HepG2 (cell line): ENCODE measurements around the gene IRS1. TPM values are rescaled to one million over a fixed set of nuclear protein-coding genes. Genes with fewer than 3 reads are reported as not detected.

Experiments used
- ATAC-seq: fragments of 200-7000 bp; cut with Tn5 transposase; 3 replicates; pipeline ENCODE4 v1.9.1; 2020; ENCODE audit warnings: mild to moderate bottlenecking, moderate library complexity
- BruUV-seq: library from RNA; stranded (reverse); fragments of 400-500 nt; replicated peaks from 2 replicates; lab custom pipeline; 2021; lab: Mats Ljungman, UMichigan
- CTCF ChIA-PET: fragments of 300-600 bp; formaldehyde crosslinking; extraction: SDS; loops from one replicate; lab custom pipeline; 2021; ENCODE audit warnings: low total read pairs, inconsistent platforms, low intra/inter-chr PET ratio; lab: Yijun Ruan, JAX
- POLR2A ChIA-PET: fragments of 350-600 bp; sonication (Branson Sonifier 250); formaldehyde crosslinking; loops from one replicate; lab custom pipeline; 2020; ENCODE audit warnings: antibody characterized with exemption, inconsistent platforms; lab: Yijun Ruan, JAX
- DNase-seq: peaks from one replicate; pipeline ENCODE4 v3.0.0-alpha.2; 2015; ENCODE audit warnings: low spot score
- FAIRE-seq: peaks from 3 replicates; lab custom pipeline; 2011; peaks lifted over from hg19 to GRCh38; lab: Jason Lieb, UNC
- H2AFZ ChIP-seq: one replicate; pipeline ENCODE4 v1.6.1; 2011; ENCODE audit warnings: low read length, inconsistent platforms
- H3K27ac ChIP-seq: fragments of 300-600 bp; 3 replicates; pipeline ENCODE4 v1.8.0; 2011; ENCODE audit warnings: mixed run types, mild to moderate bottlenecking, mixed read lengths, low read length, inconsistent platforms; ENCODE audit not compliant: insufficient read depth; ENCODE audit errors: extremely low read length
- H3K27me3 ChIP-seq, 2 experiments: fragments of 200-600 bp in 1 of 2; 2 replicates in 1 of 2; 3 replicates in 1 of 2; pipeline versions ENCODE4 v1.6.0 to v1.8.0; 2011; ENCODE audit warnings: low read length in 2 of 2, mild to moderate bottlenecking in 2 of 2, moderate library complexity in 2 of 2, inconsistent platforms in 1 of 2; ENCODE audit not compliant: insufficient read depth in 2 of 2, control insufficient read depth in 1 of 2
- H3K36me3 ChIP-seq, 2 experiments: fragments of 200-600 bp in 1 of 2; replicated peaks in 1 of 2; 2 replicates in 1 of 2; 3 replicates in 1 of 2; pipeline versions ENCODE4 v1.5.1 to v1.8.0; 2011; ENCODE audit warnings: low read length in 2 of 2, inconsistent platforms in 1 of 2; ENCODE audit not compliant: insufficient read depth in 2 of 2, control insufficient read depth in 1 of 2
- H3K4me1 ChIP-seq: 2 replicates; pipeline ENCODE4 v1.5.1; 2012; ENCODE audit warnings: low read length, inconsistent platforms; ENCODE audit not compliant: insufficient read depth
- H3K4me2 ChIP-seq: 2 replicates; pipeline ENCODE4 v1.6.0; 2011; ENCODE audit warnings: low read depth, low read length, inconsistent platforms
- H3K4me3 ChIP-seq, 3 experiments: fragments of 200-600 bp in 1 of 3; sonication (generic), shearing (Covaris generic) in 1 of 3; replicated peaks in 1 of 3; 2 replicates each; pipeline ENCODE4 v1.5.1; 2011 to 2016; ENCODE audit warnings: low read length in 3 of 3, inconsistent platforms in 2 of 3, low read depth in 2 of 3, mild to moderate bottlenecking in 2 of 3, control low read depth in 1 of 3, mixed read lengths in 1 of 3; ENCODE audit not compliant: insufficient read depth in 1 of 3
- H3K79me2 ChIP-seq: one replicate; pipeline ENCODE4 v1.6.1; 2011; ENCODE audit warnings: low read length, inconsistent platforms; ENCODE audit not compliant: insufficient read depth
- H3K9ac ChIP-seq: 2 replicates; pipeline ENCODE4 v1.6.0; 2011; ENCODE audit warnings: mild to moderate bottlenecking, low read depth, low read length, inconsistent platforms; ENCODE audit not compliant: insufficient read depth
- H3K9me3 ChIP-seq: 2 replicates; pipeline ENCODE4 v1.5.1; 2012; ENCODE audit warnings: mild to moderate bottlenecking, low read length
- H4K20me1 ChIP-seq: 2 replicates; pipeline ENCODE4 v1.6.0; 2011; ENCODE audit warnings: inconsistent platforms, mild to moderate bottlenecking, low read length, moderate library complexity; ENCODE audit not compliant: insufficient read depth
- KLF15 ChIP-seq: sonication (generic); formaldehyde crosslinking; IDR thresholded peaks from 2 replicates; pipeline ENCODE4 v1.8.1; 2023; ENCODE audit warnings: borderline replicate concordance, mild to moderate bottlenecking, inconsistent platforms, missing genetic modification reagents, mixed read lengths
- MEIS2 ChIP-seq: sonication (generic); formaldehyde crosslinking; IDR thresholded peaks from 2 replicates; pipeline ENCODE4 v1.9.0; 2021; ENCODE audit warnings: mild to moderate bottlenecking, missing genetic modification reagents
- NKX3-1 ChIP-seq: sonication (generic); formaldehyde crosslinking; IDR thresholded peaks from 2 replicates; pipeline ENCODE4 v1.5.0; 2020; ENCODE audit warnings: missing genetic modification reagents
- RBM39 ChIP-seq: fragments of 200-400 bp; formaldehyde crosslinking; IDR thresholded peaks from one replicate; pipeline ENCODE4 v1.6.1; 2018; ENCODE audit warnings: antibody characterized with exemption, mild to moderate bottlenecking, low read depth, low read length; ENCODE audit not compliant: poor library complexity, severe bottlenecking
- ZBTB44 ChIP-seq: sonication (generic); formaldehyde crosslinking; IDR thresholded peaks from 2 replicates; pipeline ENCODE4 v1.4.0; 2020; ENCODE audit warnings: missing genetic modification reagents
- ZNF33B ChIP-seq: sonication (generic); formaldehyde crosslinking; IDR thresholded peaks from 2 replicates; pipeline ENCODE4 v1.5.1; 2020; ENCODE audit warnings: mild to moderate bottlenecking, missing genetic modification reagents
- WGBS: methylation state at CpG from one replicate; pipeline ENCODE4 v1.1.6; 2017; ENCODE audit warnings: low lambda C conversion rate; 5-methylcytosine and 5-hydroxymethylcytosine counted together
- in situ Hi-C: cut with HindIII; loops from 2 replicates; pipeline ENCODE4 v1.10.0; 2017; ENCODE audit warnings: low pct_unique_long_range_greater_than_20kb; ENCODE audit not compliant: extremely low pct_ligation_motif_present
- intact Hi-C: fragments of 100-400 bp; cut with micrococcal nuclease; formaldehyde crosslinking; loops from one replicate; pipeline ENCODE4 v1.10.0; 2022; ENCODE audit not compliant: unreplicated experiment
- polyA plus RNA-seq, 8 experiments: library from polyadenylated mRNA; depleted of rRNA in 3 of 8; stranded (reverse) in 7 of 8; unstranded in 1 of 8; fragments of >200 nt; fragmentation: Illumina TruSeq in 4 of 8; extraction: Trizol in 4 of 8; gene quantifications; 2 replicates each; pipeline versions ENCODE4 v1.2.1 to v1.2.3, GENCODE V29; 2011 to 2016; ENCODE audit warnings: low read depth in 4 of 8, missing spikeins in 1 of 8, mixed read lengths in 1 of 8; ENCODE audit not compliant: insufficient read depth in 1 of 8
- total RNA-seq, 5 experiments: library from RNA; depleted of rRNA; stranded (reverse); fragments of >200 nt; fragmentation: Illumina TruSeq; extraction: Trizol; gene quantifications; 2 replicates each; pipeline ENCODE4 v1.2.3, GENCODE V29; 2016; ENCODE audit warnings: low read depth in 1 of 5
- TF ChIP-seq, protein P1 (sequence below): sonication (generic); formaldehyde crosslinking; IDR thresholded peaks from 2 replicates; pipeline ENCODE4 v1.8.1; 2023; ENCODE audit warnings: mild to moderate bottlenecking, inconsistent platforms, moderate library complexity, missing genetic modification reagents, borderline replicate concordance

IRS1 gene
- total and polyA plus RNA-seq, 2 of the 13 experiments (the other 11 are each of a cell fraction or from before 2014, with no cell fraction given): 8.7 to 9.0 TPM

GRCh38 chr2:226799211-226799975 lies at the start of gene IRS1 (continued):
- TF ChIP-seq RBM39 (no peak), ZNF33B (no peak; the same call in 1 of the 2 replicates), ZBTB44 (CRISPR knock-in tag) (no peak)
- TF ChIP-seq, protein P1, sequence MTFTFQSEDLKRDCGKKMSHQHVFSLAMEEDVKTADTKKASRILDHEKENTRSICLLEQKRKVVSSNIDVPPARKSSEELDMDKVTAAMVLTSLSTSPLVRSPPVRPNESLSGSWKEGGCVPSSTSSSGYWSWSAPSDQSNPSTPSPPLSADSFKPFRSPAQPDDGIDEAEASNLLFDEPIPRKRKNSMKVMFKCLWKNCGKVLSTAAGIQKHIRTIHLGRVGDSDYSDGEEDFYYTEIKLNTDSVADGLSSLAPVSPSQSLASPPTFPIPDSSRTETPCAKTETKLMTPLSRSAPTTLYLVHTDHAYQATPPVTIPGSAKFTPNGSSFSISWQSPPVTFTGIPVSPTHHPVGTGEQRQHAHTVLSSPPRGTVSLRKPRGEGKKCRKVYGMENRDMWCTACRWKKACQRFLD: no peak

DNA sequence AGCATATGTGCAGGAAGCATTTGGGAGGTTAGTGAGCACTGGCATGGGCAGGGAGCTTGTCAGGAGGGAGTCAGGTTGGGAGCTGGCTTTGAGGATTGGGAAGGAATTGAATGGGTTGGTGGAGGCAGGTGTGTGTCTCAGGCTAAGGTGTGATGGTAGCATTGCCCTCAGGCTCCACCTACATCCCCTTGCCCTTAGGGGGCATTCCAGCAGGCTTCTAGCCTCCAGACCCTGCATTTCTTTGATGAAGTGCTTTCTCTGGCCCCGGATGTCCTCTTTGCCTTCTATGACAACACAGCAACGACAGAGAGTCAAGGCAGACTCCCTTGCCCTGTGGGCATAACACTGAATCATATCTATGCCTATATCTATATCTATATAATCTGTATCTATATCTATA lies 49.7 kb upstream of the IRS1 start:
- Histone ChIP-seq H4K20me1 (no peaks in the 10 kb centered on the region), H3K9ac (no peak overlapping the region)
- FAIRE-seq: no peak

More for the DNA sequence above, 49.7 kb upstream of the IRS1 start:
- Histone ChIP-seq H3K27me3 (no peaks in the 10 kb centered on the region), H3K4me3 (no peak overlapping the region), H3K4me1 (no peaks in the 10 kb centered on the region), H3K9me3 (no peaks in the 10 kb centered on the region), H3K79me2 (no peaks in the 10 kb centered on the region), H3K4me2 (no peak overlapping the region), H2AFZ (no peak overlapping the region), H3K27ac (no peak overlapping the region), H3K36me3 (no peaks in the 10 kb centered on the region)
- BruUV-seq: no TSS peak
- POLR2A ChIA-PET: no interaction called here
- no peak for TF ChIP-seq MEIS2
- TF ChIP-seq KLF15 (CRISPR knock-in tag): no peak
- no peak for TF ChIP-seq NKX3-1
- ATAC-seq: no peak
- intact Hi-C loops: no loop called here
- CTCF ChIA-PET: no interaction called here
- 48% methylated on average over 2 of the region's 2 CpGs for WGBS
- in situ Hi-C loops: no loop called here
- DNase-seq: no peak
